H1 (cell line): ENCODE measurements around the gene ZNF609. TPM values are rescaled to one million over a fixed set of nuclear protein-coding genes. Genes with fewer than 3 reads are reported as not detected.
"Not testable (repeated sequence)": the region's sequence is repeated elsewhere in the genome, so short reads cannot be mapped to it uniquely, and the experiment has no call there.

Experiments
- CTCF ChIA-PET: fragments of 300-600 bp; sonication (Branson Sonifier 250); formaldehyde crosslinking; loops from one replicate; lab custom pipeline; 2021; ENCODE audit not compliant: partially characterized antibody; lab: Charles Lee
- POLR2A ChIA-PET: fragments of 300-600 bp; sonication (Branson Sonifier 250); formaldehyde crosslinking; loops from one replicate; lab custom pipeline; 2021; ENCODE audit warnings: inconsistent platforms; ENCODE audit not compliant: partially characterized antibody; lab: Charles Lee
- DNase-seq, 2 experiments: peaks; one replicate each; pipeline versions ENCODE4 v3.0.0 to v3.0.0-alpha.2; 2010 to 2022; ENCODE audit warnings: low spot score in 2 of 2, low read depth in 1 of 2, mixed read lengths in 1 of 2
- FAIRE-seq: peaks from 2 replicates; lab custom pipeline; 2011; peaks lifted over from hg19 to GRCh38; lab: Jason Lieb, UNC
- H2AFZ ChIP-seq: 2 replicates; pipeline ENCODE4 v1.8.1; 2012; ENCODE audit warnings: low read length, inconsistent platforms
- H2AK5ac ChIP-seq: 2 replicates; pipeline ENCODE4 v1.6.1; 2013; ENCODE audit warnings: low read depth, low read length
- H2BK120ac ChIP-seq: replicated peaks from 2 replicates; pipeline ENCODE3; 2013; ENCODE audit warnings: low read depth, low read length, inconsistent platforms
- H2BK12ac ChIP-seq: 2 replicates; pipeline ENCODE4 v1.6.1; 2013; ENCODE audit warnings: low read depth, low read length
- H2BK15ac ChIP-seq: 2 replicates; pipeline ENCODE4 v1.6.1; 2013; ENCODE audit warnings: low read length
- H2BK20ac ChIP-seq: 2 replicates; pipeline ENCODE4 v1.6.1; 2013; ENCODE audit warnings: low read length
- H2BK5ac ChIP-seq: 2 replicates; pipeline ENCODE4 v1.6.1; 2013; ENCODE audit warnings: low read depth, low read length
- H3K14ac ChIP-seq: 2 replicates; pipeline ENCODE4 v1.6.1; 2013; ENCODE audit warnings: inconsistent platforms; ENCODE audit not compliant: insufficient read length
- H3K18ac ChIP-seq: 2 replicates; pipeline ENCODE4 v1.6.1; 2013; ENCODE audit warnings: low read length; ENCODE audit errors: extremely low read depth
- H3K23ac ChIP-seq: 2 replicates; pipeline ENCODE4 v1.6.1; 2013; ENCODE audit warnings: inconsistent platforms; ENCODE audit not compliant: insufficient read length
- H3K23me2 ChIP-seq: 2 replicates; pipeline ENCODE4 v1.6.1; 2013; ENCODE audit warnings: low read depth, low read length
- H3K27ac ChIP-seq: 2 replicates; pipeline ENCODE4 v1.6.1; 2011; ENCODE audit warnings: low read depth, low read length, inconsistent platforms
- H3K27me3 ChIP-seq, 4 experiments: replicated peaks in 1 of 4; 1 replicate in 1 of 4; 2 replicates in 3 of 4; pipeline versions ENCODE4 v1.6.1 to v1.8.1; 2011 to 2013; ENCODE audit warnings: low read length in 3 of 4, mild to moderate bottlenecking in 3 of 4, inconsistent platforms in 2 of 4, mixed read lengths in 2 of 4, moderate library complexity in 1 of 4; ENCODE audit not compliant: control insufficient read depth in 3 of 4, insufficient read depth in 3 of 4; ENCODE audit errors: extremely low read depth in 1 of 4
- H3K36me3 ChIP-seq, 4 experiments: 2 replicates each; pipeline versions ENCODE4 v1.6.1 to v1.8.1; 2011 to 2013; ENCODE audit warnings: mild to moderate bottlenecking in 4 of 4, low read length in 3 of 4, moderate library complexity in 2 of 4, control low read depth in 1 of 4, inconsistent platforms in 1 of 4; ENCODE audit not compliant: insufficient read depth in 4 of 4, control insufficient read depth in 2 of 4
- H3K4ac ChIP-seq: replicated peaks from 2 replicates; pipeline ENCODE3; 2013; ENCODE audit warnings: low read length, low read depth, mixed read lengths, inconsistent platforms; ENCODE audit not compliant: insufficient read length
- H3K4me1 ChIP-seq, 4 experiments: replicated peaks in 1 of 4; 1 replicate in 1 of 4; 2 replicates in 3 of 4; pipeline versions ENCODE4 v1.6.1 to v1.8.1; 2011 to 2013; ENCODE audit warnings: low read length in 3 of 4, inconsistent platforms in 2 of 4, mixed read lengths in 1 of 4; ENCODE audit not compliant: insufficient read depth in 4 of 4, control insufficient read depth in 3 of 4
- H3K4me2 ChIP-seq, 2 experiments: 2 replicates each; pipeline versions ENCODE4 v1.6.1 to v1.8.1; 2011 to 2013; ENCODE audit warnings: low read depth in 2 of 2, low read length in 2 of 2, control low read depth in 1 of 2, inconsistent platforms in 1 of 2, mild to moderate bottlenecking in 1 of 2; ENCODE audit not compliant: insufficient read depth in 1 of 2
- H3K4me3 ChIP-seq, 4 experiments: fragments of 200-600, 300-600 bp in 1 of 4; sonication (generic), shearing (Covaris generic), sonication (Bioruptor Twin) in 1 of 4; 2 replicates each; pipeline versions ENCODE4 v1.5.1 to v1.8.1; 2011 to 2016; ENCODE audit warnings: low read length in 4 of 4, low read depth in 3 of 4, control low read depth in 2 of 4, inconsistent platforms in 2 of 4, mild to moderate bottlenecking in 2 of 4, mixed read lengths in 1 of 4, moderate library complexity in 1 of 4; ENCODE audit not compliant: insufficient read depth in 2 of 4; ENCODE audit errors: extremely low read depth in 1 of 4
- H3K56ac ChIP-seq: replicated peaks from 2 replicates; pipeline ENCODE3; 2013; ENCODE audit warnings: low read depth, mild to moderate bottlenecking, mixed read lengths, low read length, inconsistent platforms; ENCODE audit not compliant: insufficient read length
- H3K79me1 ChIP-seq: 2 replicates; pipeline ENCODE4 v1.6.1; 2013; ENCODE audit warnings: low read depth, low read length, control low read depth
- H3K79me2 ChIP-seq, 2 experiments: 2 replicates each; pipeline versions ENCODE4 v1.6.1 to v1.8.1; 2012 to 2013; ENCODE audit warnings: low read length in 2 of 2, mild to moderate bottlenecking in 2 of 2, inconsistent platforms in 1 of 2; ENCODE audit not compliant: insufficient read depth in 2 of 2, control insufficient read depth in 1 of 2
- H3K9ac ChIP-seq, 4 experiments: replicated peaks in 1 of 4; 1 replicate in 1 of 4; 2 replicates in 3 of 4; pipeline versions ENCODE4 v1.6.1 to v1.8.1; 2011 to 2013; ENCODE audit warnings: low read depth in 3 of 4, low read length in 3 of 4, control low read depth in 2 of 4, mild to moderate bottlenecking in 2 of 4, moderate library complexity in 2 of 4, inconsistent platforms in 1 of 4; ENCODE audit errors: extremely low read depth in 1 of 4
- H3K9me3 ChIP-seq, 2 experiments: 2 replicates each; pipeline versions ENCODE4 v1.6.1 to v1.8.1; 2012 to 2013; ENCODE audit warnings: mild to moderate bottlenecking in 2 of 2, moderate library complexity in 2 of 2, control low read depth in 1 of 2, inconsistent platforms in 1 of 2, low read depth in 1 of 2, low read length in 1 of 2, mixed read lengths in 1 of 2; ENCODE audit not compliant: insufficient read depth in 2 of 2
- H4K20me1 ChIP-seq, 2 experiments: replicated peaks in 1 of 2; 2 replicates each; pipeline versions ENCODE3 to v1.8.1; 2011 to 2013; ENCODE audit warnings: inconsistent platforms in 2 of 2, low read length in 2 of 2, mild to moderate bottlenecking in 1 of 2; ENCODE audit not compliant: insufficient read depth in 2 of 2, control insufficient read depth in 1 of 2
- H4K5ac ChIP-seq: 2 replicates; pipeline ENCODE4 v1.6.1; 2013; ENCODE audit warnings: low read length, low read depth, mixed read lengths, inconsistent platforms; ENCODE audit not compliant: insufficient read length
- H4K8ac ChIP-seq: 2 replicates; pipeline ENCODE4 v1.8.0; 2013; ENCODE audit warnings: mild to moderate bottlenecking, moderate library complexity, low read length, inconsistent platforms; ENCODE audit not compliant: insufficient read depth; ENCODE audit errors: extremely low read depth
- H4K91ac ChIP-seq: replicated peaks from 2 replicates; pipeline ENCODE3; 2013; ENCODE audit warnings: low read length, mixed read lengths, inconsistent platforms; ENCODE audit not compliant: insufficient read length
- WGBS, 2 experiments: shearing (Covaris generic) in 1 of 2; methylation state at CpG; one replicate each; pipeline versions ENCODE4 v1.1.6 to v1.1.7; 2013 to 2015; ENCODE audit warnings: low lambda C conversion rate in 2 of 2, mixed read lengths in 2 of 2, inconsistent platforms in 1 of 2, low coverage in 1 of 2, missing lambda C conversion rate in 1 of 2; ENCODE audit not compliant: insufficient replicate concordance in 2 of 2, insufficient coverage in 1 of 2, insufficient read length in 1 of 2; ENCODE audit errors: extremely low coverage in 1 of 2, missing lambda C conversion rate in 1 of 2; 5-methylcytosine and 5-hydroxymethylcytosine counted together
- polyA plus RNA-seq, 7 experiments: library from polyadenylated mRNA; depleted of rRNA in 3 of 7; stranded (reverse) in 5 of 7; unstranded in 2 of 7; fragments of >200 nt in 5 of 7; fragments of 200-250 nt in 2 of 7; gene quantifications; 1 replicate in 5 of 7; 2 replicates in 1 of 7; 4 replicates in 1 of 7; pipeline versions ENCODE4 v1.2.1 to v1.2.3, GENCODE V29; 2011 to 2013; ENCODE audit warnings: missing spikeins in 2 of 7, mixed read lengths in 2 of 7
- total RNA-seq: library from RNA; stranded (reverse); fragmentation: NEBNext Ultra II Directional; extraction: Animal tissue kit (Norgen Biotek cat#: 25700); gene quantifications from 2 replicates; pipeline ENCODE4 v1.2.1, GENCODE V29; 2021

Gene ZNF609
- total and polyA plus RNA-seq, 2 of the 8 experiments (the other 6 are each of a cell fraction or from before 2014, with no cell fraction given), result 15.5 to 47.8 TPM

DNA sequence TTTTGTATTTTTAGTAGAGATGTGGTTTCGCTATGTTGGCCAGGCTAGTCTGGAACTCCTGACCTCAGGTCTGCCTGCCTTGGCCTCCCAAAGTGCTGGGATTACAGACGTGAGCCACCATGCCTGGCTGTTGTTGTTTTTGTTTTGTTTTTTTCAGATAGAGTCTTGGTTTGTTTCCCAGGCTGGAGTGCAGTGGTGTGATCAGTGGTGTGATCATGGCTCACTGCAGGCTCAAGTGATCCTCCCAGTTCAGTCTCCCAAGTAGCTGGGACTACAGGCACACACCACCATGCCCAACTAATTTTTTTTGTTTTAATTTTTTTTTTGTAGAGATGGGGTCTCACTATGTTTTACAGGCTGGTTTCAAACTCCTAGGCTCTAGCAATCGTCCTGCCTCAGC is 172.3 kb downstream of the ZNF609 start:
- not testable (repeated sequence) for H4K8ac ChIP-seq, H4K91ac ChIP-seq, H3K79me1 ChIP-seq, H3K23ac ChIP-seq, H4K5ac ChIP-seq, H2BK12ac ChIP-seq, H3K23me2 ChIP-seq, H4K20me1 ChIP-seq, H3K14ac ChIP-seq, H2BK15ac ChIP-seq, H3K4ac ChIP-seq, DNase-seq, H2AFZ ChIP-seq, H3K4me3 ChIP-seq, H2BK5ac ChIP-seq, H3K56ac ChIP-seq, H2BK20ac ChIP-seq, H2AK5ac ChIP-seq, H2BK120ac ChIP-seq, H3K27me3 ChIP-seq, H3K18ac ChIP-seq, FAIRE-seq, H3K36me3 ChIP-seq, H3K9me3 ChIP-seq, H3K9ac ChIP-seq, H3K4me2 ChIP-seq
- Histone ChIP-seq H3K27ac (0 out of 2 replicates have a peak overlapping the region, but pooled peaks have one; percentile 8), H3K4me1 (peaks cover 9 to 21% (median 17%) of the 10 kb centered on the region in 4 experiments; a peak in 6 of 7 replicates), H3K79me2 (peaks cover 4 to 55% of the 10 kb centered on the region in 2 experiments)
- ChIA-PET CTCF (interaction anchor here (0.6 to 1.6 kb wide), 3 partner anchors 19 to 56 kb away, joined by 3 to 5 read pairs (median 4); no protein-coding TSS in a partner anchor), POLR2A (interaction anchor here (1.4 kb wide), 1 partner anchor 15 kb away, joined by 3 read pairs; no protein-coding TSS in a partner anchor)
- WGBS, 2 experiments, result 93% methylated on average over 3 of the region's 3 CpGs; no CpG with 5 or more reads in 1 of the 2 experiments
